Left lobe of liver (tissue), 2 donors: ENCODE data around the gene PDE4C. TPM values are rescaled to one million over a fixed set of nuclear protein-coding genes. Genes with fewer than 3 reads are reported as not detected.

Experiments used
- ATAC-seq: fragments of 200-7000 bp; cut with Tn5 transposase; one replicate; pipeline ENCODE4 v1.9.1; 2020; ENCODE audit warnings: mild to moderate bottlenecking, moderate library complexity
- DNase-seq: peaks from one replicate; pipeline ENCODE4 v3.0.0-alpha.2; 2020; ENCODE audit warnings: low spot score
- total RNA-seq: library from RNA; stranded (reverse); gene quantifications from one replicate; pipeline ENCODE4 v1.2.1, GENCODE V29; 2021
- donor health status: DM: no; HTN: no; CAD: no; lungs with moderate emphysema.
- donor health status: DM: no; HTN: yes; CAD: no.

The PDE4C gene
- total RNA-seq, 1 donor from 2014 or later: 0.60 TPM

- DNase-seq (peak; percentile 58), ATAC-seq (no peak)
Observed at GRCh38 chr19:18202778-18203407, 23.3 kb downstream of the PDE4C start.

GRCh38 chr19:18202397-18202777 lies 23.9 kb downstream of the PDE4C start:
- ATAC-seq: no peak

GRCh38 chr19:18198374-18198773 lies 27.9 kb downstream of the PDE4C start:
- DNase-seq (no peak), ATAC-seq (no peak)

More at GRCh38 chr19:18202397-18202777, 23.9 kb downstream of the PDE4C start:
- no peak for DNase-seq

GRCh38 chr19:18197941-18198340 lies 28.3 kb downstream of the PDE4C start:
- DNase-seq (no peak), ATAC-seq (no peak)

- ATAC-seq: no peak
- no peak for DNase-seq
Observed at GRCh38 chr19:18197306-18197705, 28.9 kb downstream of the PDE4C start.

- no peak for DNase-seq
Observed at GRCh38 chr19:18196511-18196845, 29.8 kb downstream of the PDE4C start.

GRCh38 chr19:18194554-18195238 lies 31.5 kb downstream of the PDE4C start:
- DNase-seq (no peak), ATAC-seq (no peak)

More at GRCh38 chr19:18196511-18196845, 29.8 kb downstream of the PDE4C start:
- ATAC-seq: no peak

GRCh38 chr19:18194181-18194530 lies 32.1 kb downstream of the PDE4C start:
- ATAC-seq (no peak), DNase-seq (no peak)

- ATAC-seq: peak; percentile 4
- no peak for DNase-seq
Observed at GRCh38 chr19:18193388-18194180, 32.7 kb downstream of the PDE4C start.

- ATAC-seq (peak; percentile 86), DNase-seq (peak; percentile 100)
Observed at GRCh38 chr19:18192673-18193387, 33.4 kb downstream of the PDE4C start, which contains the start of gene MPV17L2. Gene MPV17L2 (plus strand): TSS chr19:18193218. CDS start chr19:18193282, 64 bp downstream.

GRCh38 chr19:18191640-18192062 lies 34.6 kb downstream of the PDE4C start:
- DNase-seq: no peak

GRCh38 chr19:18190278-18190677 lies 36.0 kb downstream of the PDE4C start:
- DNase-seq (no peak), ATAC-seq (no peak)

More at GRCh38 chr19:18191640-18192062, 34.6 kb downstream of the PDE4C start:
- ATAC-seq: no peak

GRCh38 chr19:18185538-18185937 lies 40.7 kb downstream of the PDE4C start:
- DNase-seq (no peak), ATAC-seq (no peak)

- ATAC-seq: no peak
- DNase-seq: no peak
Observed at GRCh38 chr19:18183529-18183928, 42.7 kb downstream of the PDE4C start.

- DNase-seq (no peak), ATAC-seq (no peak)
Observed at GRCh38 chr19:18179957-18180356, 46.3 kb downstream of the PDE4C start.

- ATAC-seq: no peak
- DNase-seq: no peak
Observed at GRCh38 chr19:18176367-18177310, 49.6 kb downstream of the PDE4C start.

GRCh38 chr19:18174983-18175382 lies 51.3 kb downstream of the PDE4C start:
- no peak for DNase-seq
- ATAC-seq: no peak
